HepG2 (cell line): ENCODE results near the gene TMEM35B. TPM values are rescaled to one million over a fixed set of nuclear protein-coding genes. Genes with fewer than 3 reads are reported as not detected.

Experiments used
- ATAC-seq: fragments of 200-7000 bp; cut with Tn5 transposase; 3 replicates; pipeline ENCODE4 v1.9.1; 2020; ENCODE audit warnings: mild to moderate bottlenecking, moderate library complexity
- BruUV-seq: library from RNA; stranded (reverse); fragments of 400-500 nt; replicated peaks from 2 replicates; lab custom pipeline; 2021; lab: Mats Ljungman, UMichigan
- CTCF ChIA-PET: fragments of 300-600 bp; formaldehyde crosslinking; extraction: SDS; loops from one replicate; lab custom pipeline; 2021; ENCODE audit warnings: low total read pairs, inconsistent platforms, low intra/inter-chr PET ratio; lab: Yijun Ruan, JAX
- POLR2A ChIA-PET: fragments of 350-600 bp; sonication (Branson Sonifier 250); formaldehyde crosslinking; loops from one replicate; lab custom pipeline; 2020; ENCODE audit warnings: antibody characterized with exemption, inconsistent platforms; lab: Yijun Ruan, JAX
- DNase-seq: peaks from one replicate; pipeline ENCODE4 v3.0.0-alpha.2; 2015; ENCODE audit warnings: low spot score
- FAIRE-seq: peaks from 3 replicates; lab custom pipeline; 2011; peaks lifted over from hg19 to GRCh38; lab: Jason Lieb, UNC
- H2AFZ ChIP-seq: one replicate; pipeline ENCODE4 v1.6.1; 2011; ENCODE audit warnings: low read length, inconsistent platforms
- H3K27ac ChIP-seq: fragments of 300-600 bp; 3 replicates; pipeline ENCODE4 v1.8.0; 2011; ENCODE audit warnings: mixed run types, mild to moderate bottlenecking, mixed read lengths, low read length, inconsistent platforms; ENCODE audit not compliant: insufficient read depth; ENCODE audit errors: extremely low read length
- H3K27me3 ChIP-seq, 2 experiments: fragments of 200-600 bp in 1 of 2; 2 replicates in 1 of 2; 3 replicates in 1 of 2; pipeline versions ENCODE4 v1.6.0 to v1.8.0; 2011; ENCODE audit warnings: low read length in 2 of 2, mild to moderate bottlenecking in 2 of 2, moderate library complexity in 2 of 2, inconsistent platforms in 1 of 2; ENCODE audit not compliant: insufficient read depth in 2 of 2, control insufficient read depth in 1 of 2
- H3K36me3 ChIP-seq, 2 experiments: fragments of 200-600 bp in 1 of 2; replicated peaks in 1 of 2; 2 replicates in 1 of 2; 3 replicates in 1 of 2; pipeline versions ENCODE4 v1.5.1 to v1.8.0; 2011; ENCODE audit warnings: low read length in 2 of 2, inconsistent platforms in 1 of 2; ENCODE audit not compliant: insufficient read depth in 2 of 2, control insufficient read depth in 1 of 2
- H3K4me1 ChIP-seq: 2 replicates; pipeline ENCODE4 v1.5.1; 2012; ENCODE audit warnings: low read length, inconsistent platforms; ENCODE audit not compliant: insufficient read depth
- H3K4me2 ChIP-seq: 2 replicates; pipeline ENCODE4 v1.6.0; 2011; ENCODE audit warnings: low read depth, low read length, inconsistent platforms
- H3K4me3 ChIP-seq, 3 experiments: fragments of 200-600 bp in 1 of 3; sonication (generic), shearing (Covaris generic) in 1 of 3; replicated peaks in 1 of 3; 2 replicates each; pipeline ENCODE4 v1.5.1; 2011 to 2016; ENCODE audit warnings: low read length in 3 of 3, inconsistent platforms in 2 of 3, low read depth in 2 of 3, mild to moderate bottlenecking in 2 of 3, control low read depth in 1 of 3, mixed read lengths in 1 of 3; ENCODE audit not compliant: insufficient read depth in 1 of 3
- H3K79me2 ChIP-seq: one replicate; pipeline ENCODE4 v1.6.1; 2011; ENCODE audit warnings: low read length, inconsistent platforms; ENCODE audit not compliant: insufficient read depth
- H3K9ac ChIP-seq: 2 replicates; pipeline ENCODE4 v1.6.0; 2011; ENCODE audit warnings: mild to moderate bottlenecking, low read depth, low read length, inconsistent platforms; ENCODE audit not compliant: insufficient read depth
- H3K9me3 ChIP-seq: 2 replicates; pipeline ENCODE4 v1.5.1; 2012; ENCODE audit warnings: mild to moderate bottlenecking, low read length
- H4K20me1 ChIP-seq: 2 replicates; pipeline ENCODE4 v1.6.0; 2011; ENCODE audit warnings: inconsistent platforms, mild to moderate bottlenecking, low read length, moderate library complexity; ENCODE audit not compliant: insufficient read depth
- PAWR ChIP-seq: sonication (generic); formaldehyde crosslinking; IDR thresholded peaks from 2 replicates; pipeline ENCODE4 v1.4.0; 2020; ENCODE audit warnings: missing genetic modification reagents, mild to moderate bottlenecking, borderline replicate concordance
- RCOR2 ChIP-seq: IDR thresholded peaks from 2 replicates; pipeline ENCODE4 v1.6.1; 2016; ENCODE audit warnings: missing biosample characterization, missing genetic modification reagents
- RELA ChIP-seq: sonication (generic); formaldehyde crosslinking; IDR thresholded peaks from 2 replicates; pipeline ENCODE4 v1.4.0; 2020; ENCODE audit warnings: missing genetic modification reagents
- SRF ChIP-seq: IDR thresholded peaks from 2 replicates; pipeline ENCODE4 v1.6.1; 2011; ENCODE audit warnings: mild to moderate bottlenecking, low read depth, low read length, moderate library complexity
- YEATS2 ChIP-seq: sonication (generic); formaldehyde crosslinking; IDR thresholded peaks from 2 replicates; pipeline ENCODE4 v1.4.0; 2020; ENCODE audit warnings: missing genetic modification reagents, borderline replicate concordance
- ZNF382 ChIP-seq: sonication (generic); formaldehyde crosslinking; IDR thresholded peaks from 2 replicates; pipeline ENCODE4 v1.5.0; 2020; ENCODE audit warnings: missing genetic modification reagents, mild to moderate bottlenecking, borderline replicate concordance
- ZNF629 ChIP-seq: sonication (generic); formaldehyde crosslinking; conservative IDR thresholded peaks from 2 replicates; pipeline ENCODE4 v1.5.0; 2020; ENCODE audit warnings: missing genetic modification reagents
- ZNF782 ChIP-seq: sonication (generic); formaldehyde crosslinking; IDR thresholded peaks from 2 replicates; pipeline ENCODE4 v1.4.0; 2020; ENCODE audit warnings: missing genetic modification reagents, mild to moderate bottlenecking, borderline replicate concordance
- ZNF839 ChIP-seq: sonication (generic); formaldehyde crosslinking; IDR thresholded peaks from 2 replicates; pipeline ENCODE4 v1.4.0; 2020; ENCODE audit warnings: missing genetic modification reagents, mild to moderate bottlenecking, borderline replicate concordance
- ZSCAN22 ChIP-seq: sonication (generic); formaldehyde crosslinking; IDR thresholded peaks from 2 replicates; pipeline ENCODE4 v1.4.0; 2020; ENCODE audit warnings: mild to moderate bottlenecking, missing genetic modification reagents
- WGBS: methylation state at CpG from one replicate; pipeline ENCODE4 v1.1.6; 2017; ENCODE audit warnings: low lambda C conversion rate; 5-methylcytosine and 5-hydroxymethylcytosine counted together
- in situ Hi-C: cut with HindIII; loops from 2 replicates; pipeline ENCODE4 v1.10.0; 2017; ENCODE audit warnings: low pct_unique_long_range_greater_than_20kb; ENCODE audit not compliant: extremely low pct_ligation_motif_present
- intact Hi-C: fragments of 100-400 bp; cut with micrococcal nuclease; formaldehyde crosslinking; loops from one replicate; pipeline ENCODE4 v1.10.0; 2022; ENCODE audit not compliant: unreplicated experiment
- polyA plus RNA-seq, 8 experiments: library from polyadenylated mRNA; depleted of rRNA in 3 of 8; stranded (reverse) in 7 of 8; unstranded in 1 of 8; fragments of >200 nt; fragmentation: Illumina TruSeq in 4 of 8; extraction: Trizol in 4 of 8; gene quantifications; 2 replicates each; pipeline versions ENCODE4 v1.2.1 to v1.2.3, GENCODE V29; 2011 to 2016; ENCODE audit warnings: low read depth in 4 of 8, missing spikeins in 1 of 8, mixed read lengths in 1 of 8; ENCODE audit not compliant: insufficient read depth in 1 of 8
- total RNA-seq, 5 experiments: library from RNA; depleted of rRNA; stranded (reverse); fragments of >200 nt; fragmentation: Illumina TruSeq; extraction: Trizol; gene quantifications; 2 replicates each; pipeline ENCODE4 v1.2.3, GENCODE V29; 2016; ENCODE audit warnings: low read depth in 1 of 5
- TF ChIP-seq, protein P1 (sequence below): sonication (generic); formaldehyde crosslinking; IDR thresholded peaks from 2 replicates; pipeline ENCODE4 v1.5.0; 2020; ENCODE audit warnings: mild to moderate bottlenecking, missing genetic modification reagents
- TF ChIP-seq, protein P2 (sequence below): sonication (generic); formaldehyde crosslinking; IDR thresholded peaks from 2 replicates; pipeline ENCODE4 v1.4.0; 2020; ENCODE audit warnings: missing genetic modification reagents

TMEM35B gene
- total and polyA plus RNA-seq, 2 of the 13 experiments (the other 11 are each of a cell fraction or from before 2014, with no cell fraction given): 11.5 to 26.0 TPM

DNA sequence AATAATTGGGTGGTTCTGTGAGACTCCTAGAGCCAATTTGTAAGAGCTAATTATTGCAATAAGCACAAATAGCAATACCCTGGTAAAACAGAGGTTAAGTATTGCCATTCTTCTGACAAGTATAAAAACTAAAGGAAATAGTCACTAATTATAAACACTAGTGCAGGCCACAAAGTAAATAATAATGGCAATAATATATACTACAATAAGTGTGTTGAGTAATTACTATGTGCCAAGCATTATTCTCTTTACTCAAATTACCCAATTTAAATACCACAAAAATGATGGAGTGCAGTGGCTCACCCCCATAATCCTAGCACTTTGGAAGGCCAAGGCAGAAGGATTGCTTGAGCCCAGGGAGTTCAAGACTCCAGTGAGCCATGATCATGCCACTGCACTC is 31.3 kb upstream of the TMEM35B start:
- DNase-seq: no peak
- no peaks in the 10 kb centered on the region for H3K4me1 ChIP-seq
- in situ Hi-C loops: no loop called here
- H3K4me2 ChIP-seq: no peak overlapping the region
- no peak for FAIRE-seq
- peaks cover 0 to 14% of the 10 kb centered on the region in 2 experiments; a peak in 3 of 5 replicates for H3K36me3 ChIP-seq
- intact Hi-C loops: no loop called here
- ATAC-seq: no peak
- no peak overlapping the region for H3K27ac ChIP-seq
- H3K27me3 ChIP-seq: no peaks in the 10 kb centered on the region
- TF ChIP-seq ZNF782 (CRISPR knock-in tag) (no peak), SRF (no peak), ZNF382 (CRISPR knock-in tag) (no peak), ZSCAN22 (CRISPR knock-in tag) (no peak), YEATS2 (no peak), ZNF839 (CRISPR knock-in tag) (no peak)
- TF ChIP-seq, protein P1, sequence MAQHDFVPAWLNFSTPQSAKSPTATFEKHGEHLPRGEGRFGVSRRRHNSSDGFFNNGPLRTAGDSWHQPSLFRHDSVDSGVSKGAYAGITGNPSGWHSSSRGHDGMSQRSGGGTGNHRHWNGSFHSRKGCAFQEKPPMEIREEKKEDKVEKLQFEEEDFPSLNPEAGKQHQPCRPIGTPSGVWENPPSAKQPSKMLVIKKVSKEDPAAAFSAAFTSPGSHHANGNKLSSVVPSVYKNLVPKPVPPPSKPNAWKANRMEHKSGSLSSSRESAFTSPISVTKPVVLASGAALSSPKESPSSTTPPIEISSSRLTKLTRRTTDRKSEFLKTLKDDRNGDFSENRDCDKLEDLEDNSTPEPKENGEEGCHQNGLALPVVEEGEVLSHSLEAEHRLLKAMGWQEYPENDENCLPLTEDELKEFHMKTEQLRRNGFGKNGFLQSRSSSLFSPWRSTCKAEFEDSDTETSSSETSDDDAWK (CRISPR knock-in tag): no peak
- H3K4me3 ChIP-seq: no peak overlapping the region
- POLR2A ChIA-PET: no interaction called here
- no peak overlapping the region for H2AFZ ChIP-seq
- H3K9ac ChIP-seq: no peak overlapping the region
- no TSS peak for BruUV-seq
- H3K9me3 ChIP-seq: no peaks in the 10 kb centered on the region
- CTCF ChIA-PET: no interaction called here
- no peaks in the 10 kb centered on the region for H4K20me1 ChIP-seq
- H3K79me2 ChIP-seq: no peaks in the 10 kb centered on the region

DNA sequence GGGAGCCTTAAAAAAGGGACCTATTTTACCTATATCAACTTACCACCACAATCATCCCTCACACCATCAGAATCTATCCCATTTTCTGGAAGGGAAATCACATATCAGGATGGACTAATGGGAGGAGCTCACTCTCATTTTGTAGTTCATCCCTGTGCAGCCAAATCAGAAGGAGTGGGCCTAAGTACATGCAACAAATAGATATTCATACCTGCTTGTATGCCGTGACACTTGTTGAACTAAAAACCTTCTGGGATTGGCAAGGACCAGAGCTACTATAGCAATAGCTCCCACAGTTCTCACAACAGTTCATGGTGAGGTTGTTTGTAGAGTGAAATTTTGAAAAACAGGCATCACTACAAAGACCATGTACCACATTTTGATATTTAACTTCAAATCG is 29.3 kb upstream of the TMEM35B start:
- Histone ChIP-seq H3K9ac (no peak overlapping the region), H3K4me1 (no peaks in the 10 kb centered on the region), H3K4me2 (no peak overlapping the region), H3K9me3 (no peaks in the 10 kb centered on the region), H3K36me3 (peaks cover 2 to 30% of the 10 kb centered on the region in 2 experiments), H3K27ac (no peak overlapping the region), H2AFZ (no peak overlapping the region), H4K20me1 (no peaks in the 10 kb centered on the region), H3K27me3 (no peaks in the 10 kb centered on the region), H3K4me3 (no peak overlapping the region), H3K79me2 (no peaks in the 10 kb centered on the region)
- FAIRE-seq (no peak), DNase-seq (no peak), ATAC-seq (no peak)
- ChIA-PET POLR2A (no interaction called here), CTCF (no interaction called here)
- intact Hi-C loops (no loop called here), in situ Hi-C loops (no loop called here)
- no TSS peak for BruUV-seq
- WGBS: 69% methylated on average over 2 of the region's 2 CpGs
- no peak for TF ChIP-seq RELA (CRISPR knock-in tag)
- no peak for TF ChIP-seq ZNF629
- TF ChIP-seq PAWR (CRISPR knock-in tag): no peak
- no peak for TF ChIP-seq RCOR2
- TF ChIP-seq, protein P2, sequence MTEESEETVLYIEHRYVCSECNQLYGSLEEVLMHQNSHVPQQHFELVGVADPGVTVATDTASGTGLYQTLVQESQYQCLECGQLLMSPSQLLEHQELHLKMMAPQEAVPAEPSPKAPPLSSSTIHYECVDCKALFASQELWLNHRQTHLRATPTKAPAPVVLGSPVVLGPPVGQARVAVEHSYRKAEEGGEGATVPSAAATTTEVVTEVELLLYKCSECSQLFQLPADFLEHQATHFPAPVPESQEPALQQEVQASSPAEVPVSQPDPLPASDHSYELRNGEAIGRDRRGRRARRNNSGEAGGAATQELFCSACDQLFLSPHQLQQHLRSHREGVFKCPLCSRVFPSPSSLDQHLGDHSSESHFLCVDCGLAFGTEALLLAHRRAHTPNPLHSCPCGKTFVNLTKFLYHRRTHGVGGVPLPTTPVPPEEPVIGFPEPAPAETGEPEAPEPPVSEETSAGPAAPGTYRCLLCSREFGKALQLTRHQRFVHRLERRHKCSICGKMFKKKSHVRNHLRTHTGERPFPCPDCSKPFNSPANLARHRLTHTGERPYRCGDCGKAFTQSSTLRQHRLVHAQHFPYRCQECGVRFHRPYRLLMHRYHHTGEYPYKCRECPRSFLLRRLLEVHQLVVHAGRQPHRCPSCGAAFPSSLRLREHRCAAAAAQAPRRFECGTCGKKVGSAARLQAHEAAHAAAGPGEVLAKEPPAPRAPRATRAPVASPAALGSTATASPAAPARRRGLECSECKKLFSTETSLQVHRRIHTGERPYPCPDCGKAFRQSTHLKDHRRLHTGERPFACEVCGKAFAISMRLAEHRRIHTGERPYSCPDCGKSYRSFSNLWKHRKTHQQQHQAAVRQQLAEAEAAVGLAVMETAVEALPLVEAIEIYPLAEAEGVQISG: no peak
